HG03521 (cell line): ENCODE measurements around the gene SHANK1.
"Not testable (repeated sequence)": the region's sequence is repeated elsewhere in the genome, so short reads cannot be mapped to it uniquely, and the experiment has no call there.

ENCODE experiments used
- ATAC-seq: cut with Tn5 transposase; IDR thresholded peaks from one replicate; pipeline ENCODE4 v1.9.1; 2021; ENCODE audit warnings: mild to moderate bottlenecking, moderate library complexity; ENCODE audit not compliant: unreplicated experiment

The SHANK1 gene

DNA sequence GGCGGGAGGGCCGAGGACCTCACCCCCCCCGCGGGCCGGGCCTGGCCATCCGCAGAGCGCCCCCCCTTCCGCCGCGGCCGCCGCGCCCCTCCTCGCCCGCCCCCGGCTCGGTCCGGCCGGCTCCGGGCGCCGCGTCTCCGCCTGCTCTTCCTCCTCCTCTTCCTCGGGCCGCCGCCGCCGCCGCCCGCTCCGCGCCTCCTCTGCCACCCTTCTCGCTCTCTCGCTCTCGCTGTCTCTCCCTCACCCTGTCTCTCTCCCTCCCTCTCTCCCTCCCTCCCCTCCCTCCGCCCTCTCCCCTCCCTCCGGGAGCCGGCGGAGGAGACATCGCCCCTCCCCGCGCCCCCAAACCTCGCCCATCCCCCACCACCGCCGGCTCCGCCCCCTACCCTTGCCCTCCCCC lies at the start of gene SHANK1:
SHANK1 (minus strand) TSS at position 237 of the 400 bp plus-strand sequence. CDS start 2,883 bp downstream, outside the sequence.
- no peak for ATAC-seq

DNA sequence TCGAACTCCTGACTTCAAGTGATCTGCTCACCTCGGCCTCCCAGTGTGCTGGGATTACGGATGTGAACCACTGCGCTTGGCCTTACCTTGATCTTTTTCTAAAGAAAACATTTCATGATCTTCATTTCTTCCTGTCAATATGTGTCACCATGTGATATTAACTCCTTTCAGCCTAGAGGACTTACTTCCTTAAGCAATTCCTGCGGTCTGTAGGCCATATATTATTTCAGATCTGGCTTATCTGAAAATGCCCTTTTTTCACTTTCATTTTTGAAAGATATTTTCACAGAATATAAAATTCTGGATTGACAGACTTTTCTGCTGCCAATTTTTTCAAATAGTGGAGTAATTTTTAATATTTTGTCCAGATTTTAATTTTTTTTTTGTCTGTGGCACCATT lies 48.7 kb upstream of the SHANK1 start:
- no peak for ATAC-seq

DNA sequence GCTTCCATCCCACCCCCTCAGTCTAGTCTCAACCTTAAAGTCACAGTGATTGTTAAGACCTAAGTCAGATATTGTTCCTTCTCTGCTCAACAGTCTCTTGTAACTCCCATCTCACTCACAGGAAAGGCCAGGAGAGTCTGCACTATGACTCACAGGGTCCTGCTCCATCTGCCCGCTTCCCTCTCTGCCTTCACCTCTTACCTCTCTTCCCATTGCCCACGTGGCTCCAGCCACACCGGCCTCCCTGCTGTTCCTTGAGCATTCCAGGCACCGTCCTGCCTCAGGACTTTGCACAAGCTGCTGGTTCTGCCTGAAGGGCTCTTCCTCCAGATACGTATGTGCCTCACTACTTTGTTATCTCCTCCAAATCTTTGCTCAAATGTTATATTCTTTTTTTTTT lies 47.7 kb upstream of the SHANK1 start:
- ATAC-seq: not testable (repeated sequence)

DNA sequence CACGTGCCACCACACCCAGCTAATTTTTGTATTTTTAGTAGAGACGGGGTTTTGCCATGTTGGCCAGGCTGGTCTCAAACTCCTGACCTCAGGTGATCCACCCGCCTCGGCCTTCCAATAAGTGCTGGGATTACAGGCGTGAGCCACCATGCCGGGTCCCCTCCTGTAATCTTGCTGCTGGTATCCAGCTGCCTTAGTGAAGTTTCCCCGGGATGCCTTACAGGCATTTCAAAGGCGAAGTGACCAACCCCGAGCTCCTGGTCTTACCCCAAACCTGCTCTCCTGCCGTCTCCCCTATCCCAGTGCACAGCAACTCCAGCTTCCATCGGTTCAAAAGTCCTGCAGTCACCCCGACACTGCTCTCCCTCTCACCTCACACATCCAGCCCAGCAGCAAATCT lies 47.1 kb upstream of the SHANK1 start:
- not testable (repeated sequence) for ATAC-seq

DNA sequence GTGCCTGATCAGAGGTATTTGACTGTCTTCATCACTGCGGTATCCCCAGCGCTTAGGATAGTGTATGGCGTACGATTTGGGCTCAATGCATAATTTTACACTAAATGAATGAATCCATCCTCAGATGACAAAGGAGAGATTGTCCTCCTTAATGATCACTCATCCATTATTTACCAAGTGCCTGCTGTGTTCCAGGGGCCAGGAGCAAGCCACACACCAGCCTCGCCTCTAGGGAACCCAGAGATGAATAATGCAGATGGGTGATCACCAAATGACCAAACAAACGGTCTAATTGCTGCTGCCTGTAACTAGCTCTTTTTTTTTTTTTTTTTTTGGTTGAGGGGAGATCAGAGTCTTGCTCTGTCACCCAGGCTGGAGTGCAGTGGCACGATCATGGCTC lies 44.8 kb upstream of the SHANK1 start:
- no peak for ATAC-seq

DNA sequence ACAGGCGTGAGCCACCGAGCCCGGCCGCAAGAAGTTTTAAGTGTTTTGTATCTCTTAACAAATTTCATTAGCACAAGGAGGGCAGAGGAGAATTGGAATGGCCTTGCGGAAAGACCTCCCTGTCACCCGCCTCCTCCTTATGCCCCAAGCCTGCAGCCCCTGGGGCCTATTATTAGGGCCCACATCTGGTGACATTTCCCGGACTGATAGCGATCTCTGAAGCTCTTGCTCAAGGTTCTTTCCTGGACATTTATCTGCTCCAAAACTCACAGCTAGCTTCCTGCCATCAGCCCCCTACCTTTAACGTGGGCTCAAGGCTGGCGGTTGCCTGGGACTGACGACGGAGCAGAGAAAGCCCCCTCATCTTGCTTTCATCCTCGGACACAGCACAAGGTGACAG lies 43.9 kb upstream of the SHANK1 start:
- ATAC-seq: not testable (repeated sequence)

DNA sequence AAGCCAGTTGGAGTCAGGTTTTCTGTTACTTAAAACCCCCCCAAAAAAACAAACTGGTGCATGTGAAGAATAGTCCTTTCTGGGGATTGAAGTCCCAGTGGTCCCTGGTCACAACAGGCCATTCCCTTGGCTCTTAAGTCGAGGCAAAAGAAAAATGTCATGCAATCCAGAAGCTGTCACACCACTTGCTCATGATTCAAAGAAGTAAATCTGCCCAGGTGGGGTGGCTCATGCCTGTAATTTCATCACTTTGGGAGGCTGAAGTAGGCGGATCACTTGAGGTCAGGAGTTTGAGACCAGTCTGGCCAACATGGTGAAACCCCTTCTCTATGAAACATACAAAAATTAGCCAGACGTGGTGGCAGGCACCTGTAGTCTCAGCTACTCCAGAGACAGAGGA lies 41.9 kb upstream of the SHANK1 start:
- ATAC-seq: not testable (repeated sequence)

DNA sequence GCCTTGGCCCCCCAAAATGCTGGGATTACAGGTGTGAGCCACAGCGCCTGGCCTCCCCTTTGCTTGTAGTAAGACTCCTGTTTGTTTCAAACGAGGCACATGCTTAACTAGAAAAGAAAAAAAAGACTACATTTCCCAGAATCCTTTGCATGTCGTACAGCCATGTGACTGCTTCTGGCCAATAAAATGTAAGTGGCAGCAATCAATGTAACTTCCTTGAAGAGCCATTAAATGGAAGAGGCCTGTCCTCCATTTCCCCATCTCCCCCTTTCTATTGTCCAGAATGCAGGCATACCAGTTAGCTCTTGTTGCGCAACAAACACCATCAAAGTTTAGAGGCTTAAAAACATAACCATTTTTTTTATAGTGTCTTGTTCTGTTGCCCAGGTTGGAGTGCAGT lies 40.3 kb upstream of the SHANK1 start:
- ATAC-seq: no peak

DNA sequence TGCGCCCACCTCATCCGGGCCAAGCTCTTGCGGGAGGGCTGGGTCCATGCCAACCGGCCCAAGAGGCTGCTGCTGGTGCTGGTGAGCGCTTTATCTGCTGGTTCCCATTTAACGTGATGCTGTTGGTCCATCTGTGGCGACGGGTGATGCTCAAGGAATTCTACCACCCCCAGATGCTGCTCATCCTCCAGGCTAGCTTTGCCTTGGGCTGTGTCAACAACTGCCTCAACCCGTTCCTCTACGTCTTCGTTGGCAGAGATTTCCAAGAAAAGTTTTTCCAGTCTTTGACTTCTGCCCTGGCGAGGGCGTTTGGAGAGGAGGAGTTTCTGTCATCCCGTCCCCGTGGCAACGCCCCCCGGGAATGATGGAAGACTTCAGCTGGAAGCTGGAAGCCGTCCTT lies 39.5 kb upstream of the SHANK1 start:
- ATAC-seq: not testable (repeated sequence)

DNA sequence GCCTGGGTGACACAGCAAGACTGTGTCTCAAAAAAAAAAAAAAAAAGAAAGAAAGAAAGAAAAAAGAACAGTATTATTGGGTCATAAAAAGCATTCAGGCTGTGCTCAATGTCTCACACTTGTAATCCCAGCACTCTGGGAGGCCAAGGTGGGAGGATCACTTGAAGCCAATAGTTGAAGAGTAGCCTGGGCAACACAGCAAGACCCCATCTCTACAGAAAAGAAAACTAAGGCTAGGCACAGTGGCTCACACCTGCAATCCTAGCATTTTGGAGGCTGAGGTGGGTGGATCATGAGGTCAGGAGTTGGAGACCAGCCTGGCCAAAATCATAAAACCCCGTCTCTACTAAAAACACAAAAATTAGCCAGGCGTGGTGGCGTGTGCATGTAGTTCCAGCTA lies 38.0 kb upstream of the SHANK1 start:
- ATAC-seq: not testable (repeated sequence)

DNA sequence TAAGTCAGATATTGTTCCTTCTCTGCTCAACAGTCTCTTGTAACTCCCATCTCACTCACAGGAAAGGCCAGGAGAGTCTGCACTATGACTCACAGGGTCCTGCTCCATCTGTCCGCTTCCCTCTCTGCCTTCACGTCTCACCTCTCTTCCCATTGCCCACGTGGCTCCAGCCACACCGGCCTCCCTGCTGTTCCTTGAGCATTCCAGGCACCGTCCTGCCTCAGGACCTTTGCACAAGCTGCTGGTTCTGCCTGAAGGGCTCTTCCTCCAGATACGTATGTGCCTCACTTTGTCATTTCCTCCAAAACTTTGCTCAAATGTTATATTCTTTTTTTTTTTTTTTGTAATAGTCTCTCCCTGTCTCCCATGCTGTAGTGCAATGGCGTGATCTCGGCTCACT lies 36.6 kb upstream of the SHANK1 start:
- ATAC-seq: not testable (repeated sequence)

DNA sequence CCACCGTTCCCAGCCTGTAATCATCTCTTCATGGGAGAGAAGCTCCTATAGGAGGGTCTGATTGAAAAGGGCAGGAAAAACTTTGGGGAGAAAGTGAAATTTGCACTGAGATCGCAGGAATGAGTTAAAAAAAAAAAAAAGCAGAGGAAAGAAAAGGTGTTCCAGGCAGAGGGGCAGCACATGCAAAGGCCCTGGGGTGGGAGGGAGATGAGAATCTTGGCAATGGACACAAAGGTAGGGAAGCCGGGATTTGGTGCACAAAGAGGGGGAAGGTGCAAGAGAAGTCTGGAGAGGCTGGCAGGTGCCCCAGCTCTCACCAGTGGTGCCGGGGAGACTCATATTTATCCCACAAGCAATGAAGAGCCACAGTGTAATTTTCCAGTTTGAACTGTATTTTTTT lies 34.3 kb upstream of the SHANK1 start:
- ATAC-seq: no peak

DNA sequence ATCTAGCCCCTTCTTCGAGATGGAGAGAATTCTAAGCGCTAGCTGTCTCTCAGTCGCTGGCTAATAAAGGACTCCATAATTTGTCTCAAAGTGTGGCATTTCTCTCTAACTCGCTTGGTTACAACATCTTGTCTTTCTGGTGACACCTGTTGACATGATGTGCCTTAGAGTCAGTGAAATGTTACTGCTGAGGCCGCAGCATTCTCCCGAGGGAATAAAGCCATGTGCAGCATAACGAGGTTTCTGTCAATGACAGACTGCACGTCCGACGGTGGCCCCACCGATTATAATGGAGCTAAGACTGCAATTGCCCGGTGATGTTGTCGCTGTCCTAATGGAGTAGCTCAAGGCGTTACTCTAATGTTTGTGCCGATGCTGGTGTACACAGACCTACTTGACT lies 30.4 kb upstream of the SHANK1 start:
- no peak for ATAC-seq

DNA sequence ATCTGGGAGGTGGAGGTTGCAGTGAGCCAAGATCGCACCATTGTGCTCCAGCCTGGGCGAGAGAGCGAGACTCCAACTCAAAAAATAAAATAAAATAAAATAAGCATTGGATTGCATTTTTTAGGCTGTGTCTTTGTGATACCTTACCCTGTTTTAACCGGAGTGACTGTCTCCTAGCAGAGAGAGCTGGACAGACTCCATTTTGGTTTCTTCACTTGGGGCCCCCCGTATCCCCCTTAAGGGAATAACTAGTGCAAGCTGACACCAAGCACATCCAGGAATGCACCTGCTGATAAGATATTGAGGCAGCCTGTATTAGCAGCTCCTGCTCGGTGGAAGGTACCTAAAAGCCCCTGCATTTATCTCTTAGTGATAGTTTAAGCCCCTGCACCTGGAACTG lies 29.9 kb upstream of the SHANK1 start:
- ATAC-seq: no peak

DNA sequence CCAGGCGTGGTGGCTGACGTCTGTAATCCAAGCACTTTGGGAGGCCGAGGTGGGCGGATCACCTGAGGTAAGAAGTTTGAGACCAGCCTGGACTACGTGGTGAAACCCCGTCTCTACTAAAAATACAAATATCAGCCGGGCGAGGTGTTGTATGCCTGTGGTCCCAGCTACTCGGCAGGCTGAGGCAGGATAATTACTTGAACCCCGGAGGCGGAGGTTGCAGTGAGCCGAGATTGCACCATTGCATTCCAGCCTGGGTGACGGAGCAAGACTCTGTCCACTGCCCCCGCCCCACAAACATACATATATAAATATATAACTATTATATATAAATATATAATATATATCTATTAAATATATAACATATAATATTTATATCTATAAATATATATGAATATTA lies 27.5 kb upstream of the SHANK1 start:
- not testable (repeated sequence) for ATAC-seq

DNA sequence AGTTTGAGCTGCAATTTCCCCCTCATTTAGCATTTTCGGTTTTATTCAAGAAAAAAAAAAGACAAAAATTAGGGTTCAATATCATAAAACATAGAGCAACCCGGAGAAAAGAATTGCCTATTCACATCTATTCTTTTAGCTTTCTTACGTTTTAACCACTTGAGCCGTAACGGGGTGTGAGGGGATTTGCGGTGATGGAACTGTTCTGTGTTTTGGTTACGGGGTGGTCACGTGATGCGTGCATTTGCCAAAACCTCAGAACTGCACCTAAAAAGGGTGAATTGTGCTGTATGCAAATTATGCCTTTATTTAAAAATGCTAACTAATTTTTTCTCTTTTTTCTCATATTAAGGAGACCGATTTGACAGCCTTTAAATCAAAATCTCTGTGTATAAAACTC lies 25.6 kb upstream of the SHANK1 start:
- ATAC-seq: no peak

DNA sequence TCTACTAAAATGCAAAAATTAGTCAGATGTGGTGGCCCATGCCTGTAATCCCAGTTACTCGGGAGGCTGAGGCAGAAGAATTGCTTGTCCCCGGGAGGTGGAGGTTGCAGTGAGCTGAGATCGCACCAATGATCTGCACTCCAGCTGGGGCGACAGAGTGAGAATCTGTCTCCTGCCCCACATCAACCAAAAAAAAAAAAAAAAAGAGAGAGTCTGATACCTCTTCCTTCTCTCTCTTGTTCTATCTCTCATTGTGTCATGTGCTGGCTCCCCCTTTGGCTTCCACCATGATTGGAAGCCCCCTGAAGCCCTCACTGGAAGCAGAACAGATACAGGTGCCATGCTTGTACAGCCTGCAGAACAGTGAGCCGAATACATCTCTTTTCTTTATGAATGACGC lies 23.9 kb upstream of the SHANK1 start:
- ATAC-seq: no peak

DNA sequence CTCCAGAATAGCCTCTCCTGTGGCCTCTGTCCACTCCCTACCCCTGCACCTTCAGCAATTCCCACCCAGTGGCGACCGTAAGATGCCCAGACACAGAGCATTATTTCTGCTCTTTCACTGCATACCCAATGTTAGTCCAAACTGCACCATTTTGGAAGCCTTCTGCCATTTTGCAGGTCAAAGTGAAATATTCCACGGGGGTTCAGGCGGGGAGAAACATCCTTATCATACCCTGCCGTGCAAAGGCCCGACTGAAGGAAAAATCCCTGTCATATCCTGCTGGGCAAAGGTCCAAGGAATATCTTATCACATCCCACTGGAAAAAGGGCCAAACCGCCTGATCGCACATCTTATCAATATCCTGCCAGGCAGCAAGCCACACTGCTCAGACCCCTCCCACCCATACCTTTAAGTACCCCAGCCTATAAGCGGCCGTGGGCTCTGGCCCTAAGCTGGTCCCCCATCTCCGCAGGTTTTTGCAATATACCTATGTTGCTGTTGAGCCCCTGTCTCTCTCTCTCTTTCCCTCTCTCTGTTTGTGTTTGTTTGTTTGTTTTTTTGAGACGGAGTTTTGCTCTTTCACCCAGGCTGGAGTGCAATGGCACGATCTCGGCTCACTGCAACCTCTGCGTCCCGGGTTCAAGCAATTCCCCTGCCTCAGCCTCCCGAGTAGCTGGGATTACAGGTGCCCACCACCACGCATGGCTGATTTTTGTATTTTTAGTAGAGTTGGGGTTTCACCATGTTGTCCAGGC lies 21.8 kb upstream of the SHANK1 start:
- ATAC-seq: no peak

DNA sequence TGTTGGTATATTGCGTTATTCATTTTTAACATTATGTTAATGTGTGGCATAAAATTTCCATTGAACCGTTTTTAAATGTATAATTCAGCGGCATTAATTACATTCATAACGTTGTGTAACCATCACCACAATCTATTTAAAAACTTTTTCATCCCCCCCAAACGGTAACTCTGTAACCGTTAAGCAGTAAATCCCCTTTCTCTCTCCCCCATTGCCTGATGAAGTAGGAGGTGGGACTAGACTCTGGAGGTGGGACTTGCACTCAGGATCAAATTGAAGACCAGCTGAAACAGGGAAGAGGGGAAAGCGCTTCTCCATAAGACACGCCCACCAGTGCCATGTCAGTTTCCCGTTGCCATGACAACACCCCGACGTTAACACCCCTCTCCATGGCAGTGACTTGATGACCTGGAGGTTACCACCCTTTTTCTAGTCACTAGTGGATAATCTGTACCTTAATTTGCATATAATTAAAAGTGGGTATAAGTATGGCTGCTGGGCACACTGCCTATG lies 20.4 kb upstream of the SHANK1 start:
- ATAC-seq: no peak

DNA sequence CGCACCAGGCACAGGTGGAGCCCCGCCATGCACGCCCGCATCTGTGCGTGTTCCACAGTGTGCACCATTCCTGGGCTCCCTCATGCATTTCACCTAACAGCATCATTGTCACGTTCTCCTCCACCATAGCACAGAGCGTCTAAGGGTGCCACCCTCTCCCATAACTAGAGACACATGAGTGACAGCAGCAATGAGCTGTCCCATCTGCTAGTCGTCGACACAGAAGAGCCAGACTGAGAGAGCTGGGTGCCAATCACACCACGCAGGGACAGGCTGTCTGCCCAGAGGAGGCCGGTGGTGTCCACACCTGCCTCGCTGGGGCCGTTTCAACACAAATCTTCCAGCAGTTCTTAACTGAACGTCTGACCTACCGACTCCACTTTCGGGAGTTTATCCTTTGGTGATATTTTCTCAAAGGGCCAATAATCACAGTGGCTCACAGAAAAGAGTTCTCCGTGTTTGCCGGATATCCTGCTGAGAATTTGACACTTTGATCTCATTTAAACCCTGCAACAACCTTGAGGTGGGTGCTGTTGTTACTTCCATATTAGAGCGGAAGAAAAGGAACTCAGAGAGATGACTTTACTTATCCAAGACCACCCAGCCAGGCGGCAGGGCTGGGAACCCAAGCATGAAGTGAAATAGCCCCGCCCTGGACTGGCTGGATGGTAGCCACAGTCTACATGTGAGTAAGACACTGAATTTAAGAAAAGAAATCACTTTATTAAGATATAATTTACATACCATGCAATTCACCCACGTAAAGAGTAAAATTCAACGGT lies 19.7 kb upstream of the SHANK1 start:
- no peak for ATAC-seq

DNA sequence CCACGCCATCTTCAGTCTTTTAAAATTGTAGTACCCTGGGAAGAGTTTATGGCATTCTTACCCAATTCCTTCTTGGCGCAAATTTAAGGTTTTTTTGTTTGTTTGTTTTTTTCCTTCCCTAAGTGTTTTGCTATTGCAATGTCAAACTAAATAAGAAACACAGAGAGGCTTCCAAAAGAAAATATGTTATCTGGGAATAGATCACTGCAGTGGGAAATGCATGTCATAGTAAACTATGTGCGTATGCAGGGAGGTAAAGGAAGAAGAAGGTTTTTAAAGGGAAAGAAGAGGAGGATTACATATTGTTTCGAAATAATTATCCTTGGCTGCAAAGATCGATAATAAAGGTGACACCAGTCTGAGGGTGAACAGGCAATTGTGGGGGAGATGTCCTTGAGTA lies 16.7 kb upstream of the SHANK1 start:
- no peak for ATAC-seq

DNA sequence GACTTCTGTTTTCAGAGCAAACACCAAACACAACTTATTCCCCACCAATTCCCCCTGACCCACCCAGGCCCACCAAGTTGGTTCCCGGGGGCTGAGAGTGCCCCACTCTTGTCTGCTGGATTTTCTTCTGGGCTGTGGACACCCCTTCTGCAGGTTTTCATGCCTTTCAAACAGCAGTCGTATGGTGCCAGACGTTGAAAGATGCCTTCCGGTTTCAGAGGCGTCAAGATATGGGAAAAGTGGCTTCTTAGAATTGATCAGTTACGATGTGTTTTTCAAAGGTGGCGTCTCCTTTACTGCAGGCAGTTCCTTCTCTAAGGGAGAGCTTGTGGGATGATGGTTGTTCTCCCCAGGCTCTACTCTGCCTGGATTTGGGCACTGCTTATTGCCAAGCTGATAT lies 16.3 kb upstream of the SHANK1 start:
- no peak for ATAC-seq
